Choroid plexus epithelial cell (primary cell): Measurements from ENCODE around the gene TDRD15.

Experiments used
- DNase-seq: peaks from one replicate; pipeline ENCODE4 v3.0.0-alpha.2; 2010; ENCODE audit warnings: low read depth
- H3K4me3 ChIP-seq: 2 replicates; pipeline ENCODE4 v1.5.1; 2011; ENCODE audit warnings: low read depth, mild to moderate bottlenecking, control low read depth, low read length, moderate library complexity
- TF ChIP-seq, protein P1 (sequence below): conservative IDR thresholded peaks from 2 replicates; pipeline ENCODE4 v1.5.1; 2011; ENCODE audit warnings: low read depth, mild to moderate bottlenecking, control low read depth, inconsistent platforms, low read length, moderate library complexity

Gene TDRD15

DNA sequence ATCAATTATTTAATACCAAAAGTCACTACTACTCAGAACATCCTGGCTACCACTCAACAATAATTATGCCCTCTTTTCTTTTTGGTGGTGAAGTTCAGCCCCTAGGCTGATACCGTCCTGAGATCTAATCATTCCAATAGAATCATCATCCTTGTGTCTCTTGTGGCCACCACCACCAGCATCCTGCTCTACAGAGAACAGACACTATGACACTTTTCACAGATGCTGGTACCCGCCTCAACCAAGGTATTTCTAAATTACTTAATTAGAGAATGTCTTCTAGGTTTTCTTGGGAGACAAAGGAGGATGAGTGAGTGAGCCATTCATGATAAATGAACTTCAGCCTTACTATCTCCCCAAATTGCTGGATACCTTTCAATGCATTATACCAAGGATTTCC, 60.0 kb downstream of the TDRD15 start:
- H3K4me3 ChIP-seq = no peak overlapping the region
- TF ChIP-seq, protein P1, sequence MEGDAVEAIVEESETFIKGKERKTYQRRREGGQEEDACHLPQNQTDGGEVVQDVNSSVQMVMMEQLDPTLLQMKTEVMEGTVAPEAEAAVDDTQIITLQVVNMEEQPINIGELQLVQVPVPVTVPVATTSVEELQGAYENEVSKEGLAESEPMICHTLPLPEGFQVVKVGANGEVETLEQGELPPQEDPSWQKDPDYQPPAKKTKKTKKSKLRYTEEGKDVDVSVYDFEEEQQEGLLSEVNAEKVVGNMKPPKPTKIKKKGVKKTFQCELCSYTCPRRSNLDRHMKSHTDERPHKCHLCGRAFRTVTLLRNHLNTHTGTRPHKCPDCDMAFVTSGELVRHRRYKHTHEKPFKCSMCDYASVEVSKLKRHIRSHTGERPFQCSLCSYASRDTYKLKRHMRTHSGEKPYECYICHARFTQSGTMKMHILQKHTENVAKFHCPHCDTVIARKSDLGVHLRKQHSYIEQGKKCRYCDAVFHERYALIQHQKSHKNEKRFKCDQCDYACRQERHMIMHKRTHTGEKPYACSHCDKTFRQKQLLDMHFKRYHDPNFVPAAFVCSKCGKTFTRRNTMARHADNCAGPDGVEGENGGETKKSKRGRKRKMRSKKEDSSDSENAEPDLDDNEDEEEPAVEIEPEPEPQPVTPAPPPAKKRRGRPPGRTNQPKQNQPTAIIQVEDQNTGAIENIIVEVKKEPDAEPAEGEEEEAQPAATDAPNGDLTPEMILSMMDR = no peak
- no peak for DNase-seq

DNA sequence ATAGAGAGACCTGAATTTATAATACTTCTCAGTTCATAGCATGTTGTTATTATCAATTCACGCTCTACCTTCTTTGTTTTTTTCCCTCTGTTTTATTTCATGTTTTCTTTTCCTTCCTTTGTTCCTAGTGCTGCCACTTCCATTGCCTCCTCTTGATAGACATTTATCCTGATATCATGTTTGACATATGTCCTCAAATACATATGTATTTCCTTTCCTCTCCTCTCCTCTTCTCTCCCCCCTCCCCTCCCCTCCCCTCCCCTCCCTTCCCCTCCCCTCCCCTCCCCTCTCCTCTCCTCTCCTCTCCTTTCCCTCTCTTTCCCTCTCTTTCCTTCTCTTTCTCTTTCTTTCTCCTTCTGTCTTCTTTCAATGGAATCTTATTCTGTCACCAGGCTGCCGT, 67.8 kb downstream of the TDRD15 start:
- TF ChIP-seq, protein P1 = no peak
- no peak for DNase-seq
- no peak overlapping the region for H3K4me3 ChIP-seq
